ENCODE measurements around the gene ABCC1.
"Not testable (repeated sequence)": the region's sequence is repeated elsewhere in the genome, so short reads cannot be mapped to it uniquely, and the experiment has no call there.

ABCC1 gene

DNA sequence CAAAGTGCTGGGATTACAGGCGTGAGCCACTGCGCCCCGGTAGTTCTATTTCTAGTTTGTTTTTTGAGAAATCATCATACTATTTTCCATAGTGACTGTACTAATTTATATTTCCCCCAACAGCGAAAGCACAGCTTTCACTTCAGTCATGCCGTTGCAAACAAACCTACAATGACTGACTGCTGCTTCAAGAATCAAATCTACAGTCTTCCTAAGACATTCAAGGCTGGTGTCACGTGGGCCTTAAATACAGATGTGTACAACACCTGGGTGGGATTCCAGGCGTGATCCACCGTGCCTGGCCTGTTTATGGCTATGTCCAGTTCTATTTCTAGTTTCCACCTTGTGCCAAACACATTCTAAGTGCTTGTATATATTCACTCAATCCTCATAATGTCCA lies 201.9 kb downstream of the ABCC1 start:
- H3K4me3 ChIP-seq (ENCODE audit: low read depth, low read length), result no peak overlapping the region
- TF ChIP-seq CTCF (IDR thresholded peaks at IDR 0.05; ENCODE audit: low read depth, low read length), result no peak

DNA sequence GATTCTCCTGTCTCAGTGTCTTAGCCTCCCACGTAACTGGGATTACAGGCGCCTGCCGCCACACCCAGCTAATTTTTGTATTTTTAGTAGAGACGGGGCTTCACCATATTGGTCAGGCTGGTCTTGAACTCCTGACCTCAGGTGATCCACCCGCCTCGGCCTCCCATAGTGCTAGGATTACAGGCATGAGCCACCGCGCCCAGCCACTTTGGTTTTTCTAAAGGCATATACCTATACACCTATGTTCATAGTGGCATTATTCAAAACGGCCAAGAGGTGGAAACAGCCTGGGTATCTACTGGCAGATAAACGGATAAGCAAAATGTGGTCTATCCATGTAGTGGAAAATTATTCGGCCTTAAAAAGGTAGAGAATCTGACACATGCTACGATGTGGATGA lies 203.6 kb downstream of the ABCC1 start:
- H3K4me3 ChIP-seq (ENCODE audit: low read depth, low read length), result not testable (repeated sequence)

DNA sequence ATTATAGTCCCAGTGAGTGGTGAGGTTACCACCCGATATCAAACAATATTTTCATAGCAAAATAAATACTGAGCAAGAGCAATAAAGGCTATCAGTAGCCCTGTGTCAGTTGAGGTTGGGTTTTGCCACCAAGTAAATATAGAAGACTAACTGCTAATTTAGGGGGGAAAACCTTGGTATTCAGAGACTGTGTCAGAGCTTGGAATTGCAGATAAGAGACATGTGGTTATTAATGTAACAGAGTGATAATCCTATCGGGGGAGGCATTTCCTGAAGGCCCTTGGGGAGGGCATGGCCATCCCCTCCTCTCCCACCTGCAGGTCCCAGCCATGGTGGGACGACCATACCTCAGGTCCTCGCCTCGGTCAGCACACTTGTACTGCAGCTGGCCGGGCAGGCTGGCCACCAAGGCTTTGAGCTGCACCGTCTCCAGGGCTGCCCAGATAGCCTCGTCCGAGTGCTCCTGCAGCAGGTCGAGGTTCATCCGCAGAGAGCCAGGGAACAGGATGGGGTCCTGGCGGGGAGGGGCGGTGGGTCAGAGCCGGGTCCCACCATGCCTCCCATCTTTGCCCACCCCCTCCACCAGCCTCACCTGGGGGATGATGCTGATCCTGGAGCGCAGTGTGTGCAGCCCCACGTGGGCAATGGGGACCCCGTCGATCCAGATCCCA lies 205.0 kb downstream of the ABCC1 start:
- no peak overlapping the region for H3K4me3 ChIP-seq (ENCODE audit: low read depth, low read length)
- TF ChIP-seq CTCF (IDR thresholded peaks at IDR 0.05; ENCODE audit: low read depth, low read length), result no peak

DNA sequence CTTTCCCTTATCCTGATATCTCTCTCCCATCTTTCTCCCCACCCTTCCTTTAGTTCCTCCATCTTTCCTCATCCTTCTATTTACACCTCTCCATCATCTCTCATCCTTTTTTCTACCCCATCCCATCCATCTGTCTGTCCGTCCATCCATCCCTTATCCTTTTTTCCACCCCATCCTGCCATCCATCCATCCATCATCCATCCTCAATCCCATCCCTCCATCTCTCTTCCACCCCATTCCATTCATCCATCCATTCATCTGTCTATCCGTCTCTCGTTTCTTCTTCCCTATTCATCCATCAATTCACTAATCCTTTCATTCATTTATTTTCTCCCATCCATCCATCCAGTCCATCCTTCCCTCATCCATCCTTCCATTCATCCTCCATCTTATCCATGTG lies 205.8 kb downstream of the ABCC1 start:
- no peak for TF ChIP-seq CTCF (IDR thresholded peaks at IDR 0.05; ENCODE audit: low read depth, low read length)
- H3K4me3 ChIP-seq (ENCODE audit: low read depth, low read length), result no peak overlapping the region

- H3K4me3 ChIP-seq (ENCODE audit: low read depth, low read length), result no peak overlapping the region
- no peak for TF ChIP-seq CTCF (IDR thresholded peaks at IDR 0.05; ENCODE audit: low read depth, low read length)
Observed at GRCh38 chr16:16157166-16157565, 207.8 kb downstream of the ABCC1 start.

- H3K4me3 ChIP-seq (ENCODE audit: low read depth, low read length), result no peak overlapping the region
- TF ChIP-seq CTCF (IDR thresholded peaks at IDR 0.05; ENCODE audit: low read depth, low read length), result no peak
Observed at GRCh38 chr16:16158082-16158658, 208.8 kb downstream of the ABCC1 start.

GRCh38 chr16:16158741-16159374 lies 209.4 kb downstream of the ABCC1 start:
- H3K4me3 ChIP-seq (ENCODE audit: low read depth, low read length), result no peak overlapping the region
- no peak for TF ChIP-seq CTCF (IDR thresholded peaks at IDR 0.05; ENCODE audit: low read depth, low read length)

Data from WI38 (cell line).